H1 (cell line): Measurements from ENCODE around the gene MTFR1L. TPM values are rescaled to one million over a fixed set of nuclear protein-coding genes. Genes with fewer than 3 reads are reported as not detected.

Experiments used
- CTBP2 ChIP-seq: IDR thresholded peaks from 2 replicates; pipeline ENCODE4 v1.7.0; 2011; ENCODE audit warnings: borderline replicate concordance, mild to moderate bottlenecking, moderate library complexity, mixed read lengths, low read length; ENCODE audit not compliant: insufficient read depth, insufficient read length
- JUN ChIP-seq: IDR thresholded peaks from 2 replicates; pipeline ENCODE4 v1.6.1; 2011; ENCODE audit warnings: low read depth, mild to moderate bottlenecking, improper control_type of control experiment, low read length
- NANOG ChIP-seq: IDR thresholded peaks from 2 replicates; pipeline ENCODE4 v1.6.1; 2011; ENCODE audit warnings: low read length, low read depth, mild to moderate bottlenecking, inconsistent platforms; ENCODE audit not compliant: insufficient read depth, poor library complexity, severe bottlenecking
- POLR2A ChIP-seq, 2 experiments: IDR thresholded peaks; 1 replicate in 1 of 2; 2 replicates in 1 of 2; pipeline ENCODE4 v1.6.1; 2011; ENCODE audit warnings: low read depth in 2 of 2, low read length in 2 of 2, mild to moderate bottlenecking in 2 of 2; ENCODE audit errors: control extremely low read depth in 1 of 2
- TAF1 ChIP-seq: IDR thresholded peaks from 2 replicates; pipeline ENCODE4 v1.6.1; 2011; ENCODE audit warnings: mild to moderate bottlenecking, low read depth, low read length
- polyA plus RNA-seq, 7 experiments: library from polyadenylated mRNA; depleted of rRNA in 3 of 7; stranded (reverse) in 5 of 7; unstranded in 2 of 7; fragments of >200 nt in 5 of 7; fragments of 200-250 nt in 2 of 7; gene quantifications; 1 replicate in 5 of 7; 2 replicates in 1 of 7; 4 replicates in 1 of 7; pipeline versions ENCODE4 v1.2.1 to v1.2.3, GENCODE V29; 2011 to 2013; ENCODE audit warnings: missing spikeins in 2 of 7, mixed read lengths in 2 of 7
- total RNA-seq: library from RNA; stranded (reverse); fragmentation: NEBNext Ultra II Directional; extraction: Animal tissue kit (Norgen Biotek cat#: 25700); gene quantifications from 2 replicates; pipeline ENCODE4 v1.2.1, GENCODE V29; 2021

Gene MTFR1L
- total and polyA plus RNA-seq, 2 of the 8 experiments (the other 6 are each of a cell fraction or from before 2014, with no cell fraction given) = 20.8 to 23.1 TPM

- TF ChIP-seq TAF1 (no peak), POLR2A (IDR thresholded peaks at IDR 0.05; ENCODE audit: control extremely low read depth in 1 of 2, low read depth in 2 of 2, low read length in 2 of 2) (no peak), NANOG (no peak), CTBP2 (no peak), JUN (no peak)
These were observed 46.2 kb upstream of the MTFR1L start (continued) for GRCh38 chr1:25773441-25774125.
